Medulla oblongata (tissue), 1 donor: Measurements from ENCODE around the gene ATF7IP2.

Experiments
- DNase-seq: peaks from one replicate; pipeline ENCODE4 v3.0.0-alpha.2; 2015; ENCODE audit errors: extremely low spot score

Gene ATF7IP2

DNA sequence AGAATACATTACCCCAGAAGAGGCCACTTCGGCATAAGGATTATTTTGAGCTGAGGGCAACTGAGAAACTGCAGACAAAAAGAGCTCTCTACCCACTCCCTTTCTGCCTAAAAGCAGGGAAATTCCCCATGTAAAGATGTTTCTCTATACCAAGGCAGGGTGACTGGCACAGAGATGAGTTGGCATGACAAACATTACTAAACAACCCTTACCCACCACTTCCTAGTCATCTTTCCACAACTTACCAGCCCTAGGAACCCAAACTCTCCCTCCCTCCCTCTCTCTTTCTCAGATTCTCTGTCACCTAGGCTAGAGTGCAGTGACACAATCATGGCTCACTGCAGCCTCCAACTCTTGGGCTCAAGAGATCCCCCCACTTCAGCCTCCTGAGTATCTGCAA lies 126.0 kb downstream of the ATF7IP2 start:
- no peak for DNase-seq

- peak; percentile 55 for DNase-seq
Observed at GRCh38 chr16:10514369-10515055, 128.7 kb downstream of the ATF7IP2 start.

GRCh38 chr16:10517868-10518267 lies 132.0 kb downstream of the ATF7IP2 start:
- no peak for DNase-seq

GRCh38 chr16:10518479-10519041 lies 132.7 kb downstream of the ATF7IP2 start:
- no peak for DNase-seq

GRCh38 chr16:10519297-10519696 lies 133.4 kb downstream of the ATF7IP2 start:
- DNase-seq, result no peak

DNA sequence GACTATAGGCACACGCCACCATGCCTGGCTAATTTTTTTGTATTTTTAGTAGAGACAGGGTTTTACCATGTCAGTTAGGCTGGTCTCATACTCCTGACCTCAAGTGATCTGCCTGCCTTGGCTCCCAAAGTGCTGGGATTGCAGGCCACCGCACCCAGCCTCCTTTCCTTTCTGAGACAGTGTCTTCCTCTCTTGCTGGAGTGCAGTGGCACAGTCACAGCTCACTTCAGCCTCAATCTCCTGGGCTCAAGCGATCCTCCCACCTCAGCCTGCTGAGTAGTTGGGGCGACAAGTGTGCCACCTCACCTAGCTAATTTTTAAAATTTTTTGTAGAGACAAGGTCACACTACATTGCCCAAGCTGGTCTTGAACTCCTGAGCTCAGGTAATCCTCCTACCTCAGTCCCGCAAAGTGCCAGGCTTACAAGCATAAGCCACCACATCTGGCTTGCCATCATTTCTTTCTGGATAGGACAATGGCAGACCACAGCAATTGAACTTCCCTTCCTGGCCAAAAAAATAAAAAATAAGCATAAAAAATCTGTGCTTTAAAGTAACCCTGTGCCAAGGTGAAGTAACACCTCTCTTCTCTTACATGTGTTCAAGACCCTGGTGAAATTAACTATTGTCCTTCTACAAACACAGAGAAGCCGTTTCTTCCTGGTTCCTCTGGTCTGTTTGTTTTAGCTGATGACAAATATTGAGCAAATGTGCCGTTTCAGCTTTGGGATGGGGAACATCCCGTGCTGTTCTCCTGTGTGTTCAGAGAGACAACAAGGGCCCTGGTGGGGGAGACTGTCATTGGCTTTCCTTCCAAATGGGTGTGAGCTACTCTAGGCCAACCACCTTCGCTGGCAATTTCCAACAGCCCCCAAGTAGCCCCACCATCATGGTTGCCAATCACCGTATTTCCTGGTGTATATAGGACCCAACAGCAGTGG lies 134.3 kb downstream of the ATF7IP2 start:
- DNase-seq, result no peak

DNA sequence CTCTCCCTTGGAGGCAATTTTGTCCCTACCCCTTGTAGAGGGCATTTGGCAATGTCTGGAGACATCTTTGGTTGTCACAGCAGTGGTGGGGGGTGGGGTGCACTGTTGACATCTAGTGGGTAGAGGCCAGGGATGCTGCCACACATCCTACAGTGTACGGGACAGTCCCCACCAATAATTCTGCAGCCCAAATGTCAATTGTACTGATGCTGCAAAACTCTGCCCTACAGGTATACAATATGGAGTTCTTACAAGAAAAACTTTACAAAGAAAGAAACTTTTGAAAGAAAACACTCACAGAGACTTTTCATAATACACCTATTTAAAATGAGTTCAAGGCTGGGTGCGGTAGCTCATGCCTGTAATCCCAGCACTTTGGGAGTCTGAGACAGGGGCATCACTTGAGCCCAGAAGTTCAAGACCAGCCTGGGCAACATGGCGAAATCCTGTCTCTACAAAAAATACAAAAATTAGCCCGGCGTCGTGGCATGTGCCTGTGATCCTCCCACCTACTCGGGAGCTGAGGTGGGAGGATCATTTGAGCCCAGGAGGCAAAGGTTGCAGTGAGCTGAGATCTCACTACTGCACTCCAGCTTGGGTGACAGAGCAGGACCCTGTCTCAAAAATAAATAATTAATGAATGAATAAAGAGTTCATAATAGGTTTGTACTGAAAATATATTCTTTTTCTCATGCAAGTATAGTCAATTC lies 135.2 kb downstream of the ATF7IP2 start:
- DNase-seq, result no peak

GRCh38 chr16:10521681-10522274 lies 135.9 kb downstream of the ATF7IP2 start:
- peak; percentile 77 for DNase-seq

GRCh38 chr16:10522966-10523365 lies 137.1 kb downstream of the ATF7IP2 start:
- DNase-seq, result no peak

DNA sequence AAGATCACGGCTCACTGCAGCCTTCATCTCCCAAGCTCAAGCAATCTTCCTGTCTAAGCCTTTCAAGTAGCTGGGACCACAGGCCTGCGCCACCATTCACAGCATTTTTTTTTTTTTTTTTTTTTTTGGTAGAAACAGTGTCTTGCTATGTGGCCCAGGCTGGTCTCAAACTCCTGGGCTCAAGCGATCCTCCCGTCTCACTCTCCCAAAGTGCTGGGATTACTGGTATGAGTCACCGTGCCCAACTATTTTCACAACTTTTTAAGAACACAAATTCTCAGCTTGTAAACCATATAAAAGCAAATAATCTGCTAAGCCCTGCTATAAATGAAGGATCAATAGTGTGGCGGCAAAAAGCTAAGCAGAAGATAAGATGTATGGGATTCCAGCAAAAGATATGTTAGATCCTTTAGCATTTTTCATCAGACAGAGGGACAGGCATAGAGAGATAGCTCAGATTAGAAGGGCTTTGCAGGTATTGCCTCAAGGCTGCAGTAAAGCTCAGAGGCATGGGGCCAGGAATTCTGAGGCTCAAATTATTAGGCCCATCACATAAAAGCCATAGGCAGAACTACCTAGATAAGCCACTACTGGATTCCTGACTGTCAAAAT lies 139.5 kb downstream of the ATF7IP2 start:
- DNase-seq, result no peak

DNA sequence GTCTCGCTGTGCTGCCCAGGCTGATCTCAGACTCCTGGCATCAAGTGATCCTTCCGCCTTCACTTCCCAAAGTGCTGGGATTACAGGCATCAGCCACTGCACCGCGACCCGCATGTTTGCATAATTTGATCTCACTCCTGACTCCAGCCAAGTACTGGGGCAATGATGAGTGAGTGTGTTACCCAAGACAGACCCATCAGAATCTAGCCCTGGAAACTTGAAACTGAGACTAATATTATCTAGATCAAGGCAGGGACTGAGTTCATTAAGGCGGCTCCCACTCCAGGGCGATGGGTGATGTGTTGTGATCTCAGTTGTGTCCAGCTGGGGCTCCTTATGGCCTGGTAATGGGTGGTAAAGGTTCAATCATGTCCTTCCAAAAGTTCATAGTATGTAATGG lies 141.1 kb downstream of the ATF7IP2 start:
- DNase-seq, result no peak

- DNase-seq, result no peak
Observed at GRCh38 chr16:10528635-10529034, 142.8 kb downstream of the ATF7IP2 start.

DNA sequence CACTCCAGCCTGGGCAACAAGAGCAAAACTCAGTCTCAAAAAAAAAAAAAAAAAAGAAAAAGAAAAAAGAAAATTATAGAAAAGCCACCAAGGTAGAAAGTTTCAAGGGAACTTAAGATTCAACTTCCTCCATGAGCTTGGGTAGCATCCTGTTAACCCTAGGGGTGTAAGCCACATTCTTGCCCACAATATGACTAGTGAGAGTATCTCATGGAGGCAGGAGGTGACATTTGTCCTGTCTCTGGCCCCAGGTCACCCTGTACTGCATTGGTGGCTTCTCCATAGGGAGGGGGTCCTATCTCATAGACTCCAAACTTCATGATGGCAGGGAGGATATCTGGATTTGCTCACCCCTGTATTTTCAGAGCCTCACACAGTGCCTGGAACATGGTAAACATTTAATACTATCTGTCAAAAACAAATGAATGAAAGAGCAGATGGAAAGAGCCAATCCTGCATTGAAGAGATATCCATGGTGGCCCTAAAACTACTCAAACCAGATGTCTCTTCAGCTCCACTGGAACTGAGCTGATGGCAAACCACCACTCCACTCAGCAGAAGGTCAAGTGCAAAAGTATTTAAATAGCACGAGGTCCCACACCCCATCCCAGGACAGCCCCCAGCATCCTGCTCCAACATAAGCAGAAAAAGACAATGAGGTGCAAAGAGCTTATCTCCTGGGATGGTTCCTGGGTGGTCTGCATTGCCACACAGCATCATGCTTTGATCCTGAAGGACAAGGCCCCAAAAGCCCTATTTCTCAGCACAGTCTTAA lies 144.2 kb downstream of the ATF7IP2 start:
- DNase-seq, result no peak

DNA sequence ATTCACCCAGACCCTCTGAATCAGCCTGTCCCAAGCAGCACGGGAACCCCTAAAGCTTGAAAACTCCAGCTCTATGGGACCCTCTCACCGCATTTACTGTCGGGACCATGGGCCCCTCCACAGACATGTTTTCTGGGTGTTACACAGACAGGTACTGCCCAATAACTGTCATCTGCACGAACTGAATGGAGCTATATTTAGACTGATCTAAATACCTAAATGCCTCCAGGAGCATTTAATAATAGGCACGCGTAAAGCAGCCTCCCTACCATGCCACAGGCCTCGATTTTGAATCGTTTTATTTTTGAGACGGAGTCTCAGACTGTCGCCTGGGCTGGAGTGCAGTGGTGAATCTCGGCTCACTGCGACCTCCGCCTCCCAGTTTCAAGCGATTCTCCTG lies 144.8 kb downstream of the ATF7IP2 start:
- no peak for DNase-seq

DNA sequence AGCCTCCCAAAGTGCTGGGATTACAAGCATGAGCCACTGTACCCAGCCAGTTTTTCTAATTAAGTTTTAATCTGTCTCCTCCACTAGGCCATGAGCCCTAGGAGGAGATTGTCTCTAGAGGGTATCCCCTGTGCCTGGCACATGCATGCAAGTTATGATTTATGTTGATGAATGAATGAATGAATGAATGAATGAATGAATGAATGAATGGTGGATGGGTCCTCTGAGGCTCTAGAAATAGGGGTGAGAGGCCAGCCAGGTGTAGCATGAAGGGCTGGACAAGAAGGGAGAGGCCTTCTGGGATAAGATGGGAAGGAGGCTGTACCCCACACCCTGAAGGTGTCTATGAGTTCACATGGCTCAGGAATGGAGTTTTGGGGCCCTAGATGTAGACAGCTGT lies 145.7 kb downstream of the ATF7IP2 start:
- DNase-seq, result no peak
